ENCODE results near the gene NUDCD3.

NUDCD3 gene

GRCh38 chr7:44380831-44381493, 109.5 kb downstream of the NUDCD3 start:
- DNase-seq (ENCODE audit: low read depth, low spot score), result no peak
- TF ChIP-seq EZH2 (IDR thresholded peaks at IDR 0.05), result no peak
- TF ChIP-seq FOXP2 (optimal IDR thresholded peaks at IDR 0.05; ENCODE audit: control extremely low read depth, extremely low read length, insufficient read depth), result no peak
- no peak for TF ChIP-seq POLR2AphosphoS5 (IDR thresholded peaks at IDR 0.05; ENCODE audit: borderline replicate concordance, low read depth, low read length)

GRCh38 chr7:44380189-44380830, 110.1 kb downstream of the NUDCD3 start:
- no peak overlapping the region for H3K4me3 ChIP-seq
- no peaks in the 10 kb centered on the region; the same call in 1 of the 2 replicates for H3K36me3 ChIP-seq (ENCODE audit: insufficient read depth, low read length)
- no peak for TF ChIP-seq POLR2AphosphoS5 (IDR thresholded peaks at IDR 0.05; ENCODE audit: borderline replicate concordance, low read depth, low read length)
- TF ChIP-seq FOXP2 (optimal IDR thresholded peaks at IDR 0.05; ENCODE audit: control extremely low read depth, extremely low read length, insufficient read depth), result no peak
- no peak for TF ChIP-seq EZH2 (IDR thresholded peaks at IDR 0.05)
- no peak for DNase-seq (ENCODE audit: low read depth, low spot score)
- H3K27ac ChIP-seq, result no peak overlapping the region
- no peak overlapping the region for H3K9ac ChIP-seq (ENCODE audit: insufficient read length)
- H3K9me3 ChIP-seq (ENCODE audit: low read depth, low read length), result no peaks in the 10 kb centered on the region

More at GRCh38 chr7:44380831-44381493, 109.5 kb downstream of the NUDCD3 start:
- no peak overlapping the region for H3K27ac ChIP-seq
- peaks cover 6% of the 10 kb centered on the region; the same call in 1 of the 2 replicates for H3K36me3 ChIP-seq (ENCODE audit: insufficient read depth, low read length)
- H3K9me3 ChIP-seq (ENCODE audit: low read depth, low read length), result no peaks in the 10 kb centered on the region
- H3K9ac ChIP-seq (ENCODE audit: insufficient read length), result no peak overlapping the region
- no peak overlapping the region for H3K4me3 ChIP-seq

- TF ChIP-seq POLR2AphosphoS5 (IDR thresholded peaks at IDR 0.05; ENCODE audit: borderline replicate concordance, low read depth, low read length) (no peak), FOXP2 (optimal IDR thresholded peaks at IDR 0.05; ENCODE audit: control extremely low read depth, extremely low read length, insufficient read depth) (no peak), EZH2 (IDR thresholded peaks at IDR 0.05) (no peak)
- H3K27ac ChIP-seq, result no peak overlapping the region
- H3K9ac ChIP-seq (ENCODE audit: insufficient read length), result no peak overlapping the region
- no peak overlapping the region for H3K4me3 ChIP-seq
- H3K9me3 ChIP-seq (ENCODE audit: low read depth, low read length), result no peaks in the 10 kb centered on the region
- DNase-seq (ENCODE audit: low read depth, low spot score), result no peak
- H3K36me3 ChIP-seq (ENCODE audit: insufficient read depth, low read length), result no peaks in the 10 kb centered on the region; the same call in 1 of the 2 replicates
These were observed 110.9 kb downstream of the NUDCD3 start for GRCh38 chr7:44379366-44380188.

DNA sequence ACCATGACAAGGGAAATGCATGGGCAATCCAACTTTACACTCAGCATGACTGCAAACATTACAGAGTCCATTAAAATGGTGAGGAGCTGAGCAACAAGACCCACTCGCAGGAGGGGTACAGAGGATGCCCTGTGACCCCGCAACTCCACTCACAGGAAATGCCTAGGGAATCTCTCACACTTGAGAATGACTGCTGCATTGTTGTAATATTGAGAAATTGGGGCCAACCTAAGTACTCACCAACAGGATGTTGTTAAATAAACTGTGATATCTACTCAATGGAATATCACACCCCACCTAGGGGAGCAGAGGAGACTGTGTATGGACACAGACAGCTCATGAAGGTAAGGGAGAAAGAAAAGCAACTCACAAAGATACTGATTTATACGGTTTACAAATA, 111.7 kb downstream of the NUDCD3 start:
- no peak for DNase-seq (ENCODE audit: low read depth, low spot score)
- Histone ChIP-seq H3K36me3 (ENCODE audit: insufficient read depth, low read length) (no peaks in the 10 kb centered on the region), H3K9me3 (ENCODE audit: low read depth, low read length) (no peaks in the 10 kb centered on the region), H3K9ac (ENCODE audit: insufficient read length) (no peak overlapping the region), H3K4me3 (no peak overlapping the region), H3K27ac (no peak overlapping the region)
- TF ChIP-seq FOXP2 (optimal IDR thresholded peaks at IDR 0.05; ENCODE audit: control extremely low read depth, extremely low read length, insufficient read depth) (no peak), EZH2 (IDR thresholded peaks at IDR 0.05) (no peak), POLR2AphosphoS5 (IDR thresholded peaks at IDR 0.05; ENCODE audit: borderline replicate concordance, low read depth, low read length) (no peak)

DNA sequence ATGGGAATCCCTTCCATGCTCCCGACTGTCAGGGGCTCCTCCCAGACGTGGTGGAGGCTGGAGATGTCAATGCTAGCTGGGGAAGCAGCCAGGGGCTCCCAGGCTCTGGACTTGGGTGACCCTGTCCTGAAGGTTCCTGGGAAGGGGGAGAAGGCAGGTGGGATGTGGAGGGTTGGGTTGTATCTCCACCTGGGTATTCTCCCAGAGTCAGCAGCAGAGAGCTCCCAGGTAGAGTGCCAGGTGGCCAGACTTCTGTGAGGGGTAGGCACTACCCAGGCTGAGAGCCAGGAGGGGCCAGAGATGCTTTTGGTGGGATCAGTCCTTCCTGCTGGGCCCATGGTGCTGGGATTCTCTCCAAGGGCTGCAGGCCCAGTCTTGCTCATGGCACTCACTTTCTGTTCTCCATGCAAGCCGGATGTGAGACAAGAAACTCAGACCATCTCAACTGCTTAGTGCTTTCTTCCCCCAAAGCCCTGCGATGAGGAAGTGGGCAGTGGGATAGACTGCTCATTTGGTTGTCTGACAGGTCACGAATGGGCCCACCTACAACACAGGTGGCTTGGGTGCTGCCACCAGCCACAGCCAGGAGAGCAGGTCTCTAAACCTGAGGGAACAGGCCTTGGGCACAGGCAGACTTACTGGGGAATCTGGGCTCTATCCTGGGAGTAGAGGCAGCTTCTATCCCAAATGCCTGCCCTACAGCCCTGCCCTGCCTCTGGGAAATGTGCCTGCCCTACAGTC, 112.6 kb downstream of the NUDCD3 start:
- H3K36me3 ChIP-seq (ENCODE audit: insufficient read depth, low read length), result no peaks in the 10 kb centered on the region
- no peak for TF ChIP-seq POLR2AphosphoS5 (IDR thresholded peaks at IDR 0.05; ENCODE audit: borderline replicate concordance, low read depth, low read length)
- TF ChIP-seq FOXP2 (optimal IDR thresholded peaks at IDR 0.05; ENCODE audit: control extremely low read depth, extremely low read length, insufficient read depth), result no peak
- TF ChIP-seq EZH2 (IDR thresholded peaks at IDR 0.05), result no peak
- H3K27ac ChIP-seq, result no peak overlapping the region
- H3K4me3 ChIP-seq, result no peak overlapping the region
- no peaks in the 10 kb centered on the region for H3K9me3 ChIP-seq (ENCODE audit: low read depth, low read length)
- no peak for DNase-seq (ENCODE audit: low read depth, low spot score)
- H3K9ac ChIP-seq (ENCODE audit: insufficient read length), result no peak overlapping the region

- TF ChIP-seq POLR2AphosphoS5 (IDR thresholded peaks at IDR 0.05; ENCODE audit: borderline replicate concordance, low read depth, low read length), result no peak
- TF ChIP-seq FOXP2 (optimal IDR thresholded peaks at IDR 0.05; ENCODE audit: control extremely low read depth, extremely low read length, insufficient read depth), result no peak
- no peak for TF ChIP-seq EZH2 (IDR thresholded peaks at IDR 0.05)
- no peaks in the 10 kb centered on the region for H3K9me3 ChIP-seq (ENCODE audit: low read depth, low read length)
These were observed 113.4 kb downstream of the NUDCD3 start for GRCh38 chr7:44377134-44377463.

DNA sequence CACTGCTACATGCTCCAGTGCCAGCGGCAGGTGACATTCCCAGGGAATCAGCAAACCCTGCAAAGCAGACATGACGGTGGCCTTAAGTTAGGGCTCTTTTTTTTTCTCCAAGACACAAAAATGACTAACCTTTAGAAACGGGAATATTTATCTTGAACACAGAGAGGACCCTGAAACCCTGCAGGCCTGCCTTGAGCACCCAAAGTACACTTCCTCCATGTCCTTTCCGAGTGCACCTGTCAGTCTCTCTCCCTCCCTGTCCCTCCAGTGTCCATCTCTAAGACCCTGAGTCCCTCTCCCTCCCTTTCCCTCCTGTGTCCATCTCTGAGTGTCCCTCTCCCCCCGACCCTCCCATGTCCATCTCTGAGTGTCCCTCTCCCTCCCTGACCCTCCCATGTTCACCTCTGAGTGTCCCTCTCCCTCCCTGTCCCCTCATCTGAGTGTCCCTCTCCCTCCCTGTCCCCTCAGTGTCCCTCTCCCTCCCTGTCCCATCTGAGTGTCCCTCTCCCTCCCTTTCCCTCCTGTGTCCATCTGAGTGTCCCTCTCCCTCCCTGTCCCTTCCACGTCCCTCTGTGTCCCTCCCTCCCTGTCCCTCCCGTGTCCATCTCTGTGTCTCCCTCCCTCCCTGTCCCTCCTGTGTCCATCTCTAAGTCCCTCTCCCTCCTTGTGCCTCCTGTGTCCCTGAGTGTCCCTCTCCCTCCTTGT, 113.9 kb downstream of the NUDCD3 start:
- H3K9me3 ChIP-seq (ENCODE audit: low read depth, low read length), result no peaks in the 10 kb centered on the region
- no peak overlapping the region for H3K9ac ChIP-seq (ENCODE audit: insufficient read length)
- no peak for DNase-seq (ENCODE audit: low read depth, low spot score)
- TF ChIP-seq FOXP2 (optimal IDR thresholded peaks at IDR 0.05; ENCODE audit: control extremely low read depth, extremely low read length, insufficient read depth) (no peak), EZH2 (IDR thresholded peaks at IDR 0.05) (no peak), POLR2AphosphoS5 (IDR thresholded peaks at IDR 0.05; ENCODE audit: borderline replicate concordance, low read depth, low read length) (no peak)
- H3K4me3 ChIP-seq, result no peak overlapping the region
- H3K27ac ChIP-seq, result no peak overlapping the region
- no peaks in the 10 kb centered on the region for H3K36me3 ChIP-seq (ENCODE audit: insufficient read depth, low read length)

More at GRCh38 chr7:44377134-44377463, 113.4 kb downstream of the NUDCD3 start:
- Histone ChIP-seq H3K36me3 (ENCODE audit: insufficient read depth, low read length) (no peaks in the 10 kb centered on the region), H3K4me3 (no peak overlapping the region), H3K9ac (ENCODE audit: insufficient read length) (no peak overlapping the region), H3K27ac (no peak overlapping the region)
- DNase-seq (ENCODE audit: low read depth, low spot score), result no peak
